ENCODE data around the gene ZNF827.

Gene ZNF827

GRCh38 chr4:145936997-145937901, 1.4 kb downstream of the ZNF827 start:
- H3K9me2 ChIP-seq (replicated peaks; ENCODE audit: insufficient read depth, low read length), result no peaks in the 10 kb centered on the region
- H3K9ac ChIP-seq (ENCODE audit: low read length), result peak overlapping the region; percentile 99
- TF ChIP-seq, protein P1, sequence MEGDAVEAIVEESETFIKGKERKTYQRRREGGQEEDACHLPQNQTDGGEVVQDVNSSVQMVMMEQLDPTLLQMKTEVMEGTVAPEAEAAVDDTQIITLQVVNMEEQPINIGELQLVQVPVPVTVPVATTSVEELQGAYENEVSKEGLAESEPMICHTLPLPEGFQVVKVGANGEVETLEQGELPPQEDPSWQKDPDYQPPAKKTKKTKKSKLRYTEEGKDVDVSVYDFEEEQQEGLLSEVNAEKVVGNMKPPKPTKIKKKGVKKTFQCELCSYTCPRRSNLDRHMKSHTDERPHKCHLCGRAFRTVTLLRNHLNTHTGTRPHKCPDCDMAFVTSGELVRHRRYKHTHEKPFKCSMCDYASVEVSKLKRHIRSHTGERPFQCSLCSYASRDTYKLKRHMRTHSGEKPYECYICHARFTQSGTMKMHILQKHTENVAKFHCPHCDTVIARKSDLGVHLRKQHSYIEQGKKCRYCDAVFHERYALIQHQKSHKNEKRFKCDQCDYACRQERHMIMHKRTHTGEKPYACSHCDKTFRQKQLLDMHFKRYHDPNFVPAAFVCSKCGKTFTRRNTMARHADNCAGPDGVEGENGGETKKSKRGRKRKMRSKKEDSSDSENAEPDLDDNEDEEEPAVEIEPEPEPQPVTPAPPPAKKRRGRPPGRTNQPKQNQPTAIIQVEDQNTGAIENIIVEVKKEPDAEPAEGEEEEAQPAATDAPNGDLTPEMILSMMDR (IDR thresholded peaks at IDR 0.05; ENCODE audit: insufficient read depth, low read length, poor library complexity, severe bottlenecking), result no peak
- TF ChIP-seq EZH2phosphoT487 (conservative IDR thresholded peaks at IDR 0.05; ENCODE audit: low read length), result no peak
- H3K36me3 ChIP-seq (ENCODE audit: low read length), result no peaks in the 10 kb centered on the region
- H3K4me3 ChIP-seq (ENCODE audit: insufficient read depth, low read length, poor library complexity, severe bottlenecking), result peak overlapping the region; percentile 99
- no peaks in the 10 kb centered on the region for H3K27me3 ChIP-seq (ENCODE audit: low read length)
- H4K20me1 ChIP-seq (ENCODE audit: low read depth, low read length), result no peaks in the 10 kb centered on the region
- peaks cover 27% of the 10 kb centered on the region for H3F3A ChIP-seq (ENCODE audit: insufficient read depth)
- H3K4me2 ChIP-seq (ENCODE audit: low read depth, low read length, poor library complexity, severe bottlenecking), result peak overlapping the region; percentile 82
- peaks cover 58% of the 10 kb centered on the region for H3K79me2 ChIP-seq (ENCODE audit: insufficient read depth, low read length)
- peak overlapping the region; percentile 75 for H2AFZ ChIP-seq (ENCODE audit: low read depth, low read length, severe bottlenecking)
- H3K9me3 ChIP-seq (ENCODE audit: insufficient read depth, low read length), result no peaks in the 10 kb centered on the region
- peak overlapping the region; percentile 87 for H3K27ac ChIP-seq (ENCODE audit: low read depth, low read length)

GRCh38 chr4:145936142-145936996, 2.3 kb downstream of the ZNF827 start:
- Histone ChIP-seq H3K4me3 (ENCODE audit: insufficient read depth, low read length, poor library complexity, severe bottlenecking) (peak overlapping the region; percentile 99), H2AFZ (ENCODE audit: low read depth, low read length, severe bottlenecking) (no peak overlapping the region), H4K20me1 (ENCODE audit: low read depth, low read length) (no peaks in the 10 kb centered on the region), H3K9me2 (replicated peaks; ENCODE audit: insufficient read depth, low read length) (no peaks in the 10 kb centered on the region), H3K79me2 (ENCODE audit: insufficient read depth, low read length) (peaks cover 66% of the 10 kb centered on the region), H3F3A (ENCODE audit: insufficient read depth) (peaks cover 27% of the 10 kb centered on the region), H3K9ac (ENCODE audit: low read length) (peak overlapping the region; percentile 99), H3K27me3 (ENCODE audit: low read length) (no peaks in the 10 kb centered on the region), H3K9me3 (ENCODE audit: insufficient read depth, low read length) (no peaks in the 10 kb centered on the region), H3K4me2 (ENCODE audit: low read depth, low read length, poor library complexity, severe bottlenecking) (peak overlapping the region; percentile 82), H3K36me3 (ENCODE audit: low read length) (no peaks in the 10 kb centered on the region), H3K27ac (ENCODE audit: low read depth, low read length) (peak overlapping the region; percentile 87)
- TF ChIP-seq EZH2phosphoT487 (conservative IDR thresholded peaks at IDR 0.05; ENCODE audit: low read length), result no peak
- TF ChIP-seq, protein P1 (IDR thresholded peaks at IDR 0.05; ENCODE audit: insufficient read depth, low read length, poor library complexity, severe bottlenecking), result no peak

GRCh38 chr4:145935253-145936141, 3.1 kb downstream of the ZNF827 start:
- Histone ChIP-seq H3K36me3 (ENCODE audit: low read length) (no peaks in the 10 kb centered on the region), H3K9ac (ENCODE audit: low read length) (peak overlapping the region; percentile 99), H3K4me2 (ENCODE audit: low read depth, low read length, poor library complexity, severe bottlenecking) (peak overlapping the region; percentile 82), H3F3A (ENCODE audit: insufficient read depth) (peaks cover 27% of the 10 kb centered on the region), H3K9me2 (replicated peaks; ENCODE audit: insufficient read depth, low read length) (no peaks in the 10 kb centered on the region), H3K4me3 (ENCODE audit: insufficient read depth, low read length, poor library complexity, severe bottlenecking) (peak overlapping the region; percentile 99), H4K20me1 (ENCODE audit: low read depth, low read length) (no peaks in the 10 kb centered on the region), H3K27ac (ENCODE audit: low read depth, low read length) (peak overlapping the region; percentile 87), H3K27me3 (ENCODE audit: low read length) (no peaks in the 10 kb centered on the region), H2AFZ (ENCODE audit: low read depth, low read length, severe bottlenecking) (no peak overlapping the region), H3K79me2 (ENCODE audit: insufficient read depth, low read length) (peaks cover 75% of the 10 kb centered on the region), H3K9me3 (ENCODE audit: insufficient read depth, low read length) (no peaks in the 10 kb centered on the region)
- TF ChIP-seq EZH2phosphoT487 (conservative IDR thresholded peaks at IDR 0.05; ENCODE audit: low read length), result no peak
- TF ChIP-seq, protein P1 (IDR thresholded peaks at IDR 0.05; ENCODE audit: insufficient read depth, low read length, poor library complexity, severe bottlenecking), result no peak
